HepG2 (cell line): ENCODE data around the gene OR10AD1. TPM values are rescaled to one million over a fixed set of nuclear protein-coding genes. Genes with fewer than 3 reads are reported as not detected.
"Not testable (repeated sequence)": the region's sequence is repeated elsewhere in the genome, so short reads cannot be mapped to it uniquely, and the experiment has no call there.

Source experiments
- ATAC-seq: fragments of 200-7000 bp; cut with Tn5 transposase; 3 replicates; pipeline ENCODE4 v1.9.1; 2020; ENCODE audit warnings: mild to moderate bottlenecking, moderate library complexity
- BruUV-seq: library from RNA; stranded (reverse); fragments of 400-500 nt; replicated peaks from 2 replicates; lab custom pipeline; 2021; lab: Mats Ljungman, UMichigan
- CTCF ChIA-PET: fragments of 300-600 bp; formaldehyde crosslinking; extraction: SDS; loops from one replicate; lab custom pipeline; 2021; ENCODE audit warnings: low total read pairs, inconsistent platforms, low intra/inter-chr PET ratio; lab: Yijun Ruan, JAX
- POLR2A ChIA-PET: fragments of 350-600 bp; sonication (Branson Sonifier 250); formaldehyde crosslinking; loops from one replicate; lab custom pipeline; 2020; ENCODE audit warnings: antibody characterized with exemption, inconsistent platforms; lab: Yijun Ruan, JAX
- DNase-seq: peaks from one replicate; pipeline ENCODE4 v3.0.0-alpha.2; 2015; ENCODE audit warnings: low spot score
- FAIRE-seq: peaks from 3 replicates; lab custom pipeline; 2011; peaks lifted over from hg19 to GRCh38; lab: Jason Lieb, UNC
- H2AFZ ChIP-seq: one replicate; pipeline ENCODE4 v1.6.1; 2011; ENCODE audit warnings: low read length, inconsistent platforms
- H3K27ac ChIP-seq: fragments of 300-600 bp; 3 replicates; pipeline ENCODE4 v1.8.0; 2011; ENCODE audit warnings: mixed run types, mild to moderate bottlenecking, mixed read lengths, low read length, inconsistent platforms; ENCODE audit not compliant: insufficient read depth; ENCODE audit errors: extremely low read length
- H3K27me3 ChIP-seq, 2 experiments: fragments of 200-600 bp in 1 of 2; 2 replicates in 1 of 2; 3 replicates in 1 of 2; pipeline versions ENCODE4 v1.6.0 to v1.8.0; 2011; ENCODE audit warnings: low read length in 2 of 2, mild to moderate bottlenecking in 2 of 2, moderate library complexity in 2 of 2, inconsistent platforms in 1 of 2; ENCODE audit not compliant: insufficient read depth in 2 of 2, control insufficient read depth in 1 of 2
- H3K36me3 ChIP-seq, 2 experiments: fragments of 200-600 bp in 1 of 2; replicated peaks in 1 of 2; 2 replicates in 1 of 2; 3 replicates in 1 of 2; pipeline versions ENCODE4 v1.5.1 to v1.8.0; 2011; ENCODE audit warnings: low read length in 2 of 2, inconsistent platforms in 1 of 2; ENCODE audit not compliant: insufficient read depth in 2 of 2, control insufficient read depth in 1 of 2
- H3K4me1 ChIP-seq: 2 replicates; pipeline ENCODE4 v1.5.1; 2012; ENCODE audit warnings: low read length, inconsistent platforms; ENCODE audit not compliant: insufficient read depth
- H3K4me2 ChIP-seq: 2 replicates; pipeline ENCODE4 v1.6.0; 2011; ENCODE audit warnings: low read depth, low read length, inconsistent platforms
- H3K4me3 ChIP-seq, 3 experiments: fragments of 200-600 bp in 1 of 3; sonication (generic), shearing (Covaris generic) in 1 of 3; replicated peaks in 1 of 3; 2 replicates each; pipeline ENCODE4 v1.5.1; 2011 to 2016; ENCODE audit warnings: low read length in 3 of 3, inconsistent platforms in 2 of 3, low read depth in 2 of 3, mild to moderate bottlenecking in 2 of 3, control low read depth in 1 of 3, mixed read lengths in 1 of 3; ENCODE audit not compliant: insufficient read depth in 1 of 3
- H3K79me2 ChIP-seq: one replicate; pipeline ENCODE4 v1.6.1; 2011; ENCODE audit warnings: low read length, inconsistent platforms; ENCODE audit not compliant: insufficient read depth
- H3K9ac ChIP-seq: 2 replicates; pipeline ENCODE4 v1.6.0; 2011; ENCODE audit warnings: mild to moderate bottlenecking, low read depth, low read length, inconsistent platforms; ENCODE audit not compliant: insufficient read depth
- H3K9me3 ChIP-seq: 2 replicates; pipeline ENCODE4 v1.5.1; 2012; ENCODE audit warnings: mild to moderate bottlenecking, low read length
- H4K20me1 ChIP-seq: 2 replicates; pipeline ENCODE4 v1.6.0; 2011; ENCODE audit warnings: inconsistent platforms, mild to moderate bottlenecking, low read length, moderate library complexity; ENCODE audit not compliant: insufficient read depth
- DMAP1 ChIP-seq: IDR thresholded peaks from 2 replicates; pipeline ENCODE4 v1.6.1; 2016
- GABPB1 ChIP-seq: IDR thresholded peaks from 2 replicates; pipeline ENCODE4 v1.6.1; 2016; ENCODE audit warnings: mild to moderate bottlenecking, missing genetic modification reagents, moderate library complexity, missing compliant biosample characterization
- ISL2 ChIP-seq: sonication (generic); formaldehyde crosslinking; IDR thresholded peaks from 2 replicates; pipeline ENCODE4 v1.5.0; 2020; ENCODE audit warnings: missing genetic modification reagents
- KLF16 ChIP-seq, 2 experiments: sonication (generic) in 1 of 2; formaldehyde crosslinking in 1 of 2; IDR thresholded peaks; 2 replicates each; pipeline versions ENCODE4 v1.6.1 to v1.8.0; 2016 to 2023; ENCODE audit warnings: missing genetic modification reagents in 2 of 2, missing compliant biosample characterization in 1 of 2
- NFRKB ChIP-seq: fragments of 450-650 bp; IDR thresholded peaks from 2 replicates; pipeline ENCODE4 v1.6.1; 2017
- RNF2 ChIP-seq: fragments of 450-650 bp; conservative IDR thresholded peaks from 2 replicates; pipeline ENCODE4 v1.6.1; 2016; ENCODE audit warnings: low read depth
- TAF15 ChIP-seq: fragments of 200-400 bp; formaldehyde crosslinking; IDR thresholded peaks from one replicate; pipeline ENCODE4 v1.6.1; 2018; ENCODE audit warnings: mild to moderate bottlenecking, low read depth, low read length; ENCODE audit not compliant: poor library complexity, severe bottlenecking
- ZNF234 ChIP-seq: sonication (generic); formaldehyde crosslinking; conservative IDR thresholded peaks from 2 replicates; pipeline ENCODE4 v1.5.1; 2020; ENCODE audit warnings: mild to moderate bottlenecking, missing genetic modification reagents
- ZNF253 ChIP-seq: sonication (generic); formaldehyde crosslinking; IDR thresholded peaks from 2 replicates; pipeline ENCODE4 v1.8.0; 2022; ENCODE audit warnings: mild to moderate bottlenecking, missing genetic modification reagents, borderline replicate concordance
- ZNF788 ChIP-seq: sonication (generic); formaldehyde crosslinking; IDR thresholded peaks from 2 replicates; pipeline ENCODE4 v1.5.0; 2020; ENCODE audit warnings: mild to moderate bottlenecking, missing genetic modification reagents, borderline replicate concordance
- WGBS: methylation state at CpG from one replicate; pipeline ENCODE4 v1.1.6; 2017; ENCODE audit warnings: low lambda C conversion rate; 5-methylcytosine and 5-hydroxymethylcytosine counted together
- in situ Hi-C: cut with HindIII; loops from 2 replicates; pipeline ENCODE4 v1.10.0; 2017; ENCODE audit warnings: low pct_unique_long_range_greater_than_20kb; ENCODE audit not compliant: extremely low pct_ligation_motif_present
- intact Hi-C: fragments of 100-400 bp; cut with micrococcal nuclease; formaldehyde crosslinking; loops from one replicate; pipeline ENCODE4 v1.10.0; 2022; ENCODE audit not compliant: unreplicated experiment
- polyA plus RNA-seq, 8 experiments: library from polyadenylated mRNA; depleted of rRNA in 3 of 8; stranded (reverse) in 7 of 8; unstranded in 1 of 8; fragments of >200 nt; fragmentation: Illumina TruSeq in 4 of 8; extraction: Trizol in 4 of 8; gene quantifications; 2 replicates each; pipeline versions ENCODE4 v1.2.1 to v1.2.3, GENCODE V29; 2011 to 2016; ENCODE audit warnings: low read depth in 4 of 8, missing spikeins in 1 of 8, mixed read lengths in 1 of 8; ENCODE audit not compliant: insufficient read depth in 1 of 8
- total RNA-seq, 5 experiments: library from RNA; depleted of rRNA; stranded (reverse); fragments of >200 nt; fragmentation: Illumina TruSeq; extraction: Trizol; gene quantifications; 2 replicates each; pipeline ENCODE4 v1.2.3, GENCODE V29; 2016; ENCODE audit warnings: low read depth in 1 of 5
- TF ChIP-seq, protein P1 (sequence below): sonication (generic); formaldehyde crosslinking; IDR thresholded peaks from 2 replicates; pipeline ENCODE4 v1.4.0; 2020; ENCODE audit warnings: missing genetic modification reagents; ENCODE audit errors: not compliant biosample characterization
- TF ChIP-seq, protein P2 (sequence below): sonication (generic); formaldehyde crosslinking; IDR thresholded peaks from 2 replicates; pipeline ENCODE4 v1.8.0; 2022; ENCODE audit warnings: mild to moderate bottlenecking, missing genetic modification reagents; ENCODE audit not compliant: insufficient replicate concordance

Gene OR10AD1
- total and polyA plus RNA-seq, 2 of the 13 experiments (the other 11 are each of a cell fraction or from before 2014, with no cell fraction given): not detected

DNA sequence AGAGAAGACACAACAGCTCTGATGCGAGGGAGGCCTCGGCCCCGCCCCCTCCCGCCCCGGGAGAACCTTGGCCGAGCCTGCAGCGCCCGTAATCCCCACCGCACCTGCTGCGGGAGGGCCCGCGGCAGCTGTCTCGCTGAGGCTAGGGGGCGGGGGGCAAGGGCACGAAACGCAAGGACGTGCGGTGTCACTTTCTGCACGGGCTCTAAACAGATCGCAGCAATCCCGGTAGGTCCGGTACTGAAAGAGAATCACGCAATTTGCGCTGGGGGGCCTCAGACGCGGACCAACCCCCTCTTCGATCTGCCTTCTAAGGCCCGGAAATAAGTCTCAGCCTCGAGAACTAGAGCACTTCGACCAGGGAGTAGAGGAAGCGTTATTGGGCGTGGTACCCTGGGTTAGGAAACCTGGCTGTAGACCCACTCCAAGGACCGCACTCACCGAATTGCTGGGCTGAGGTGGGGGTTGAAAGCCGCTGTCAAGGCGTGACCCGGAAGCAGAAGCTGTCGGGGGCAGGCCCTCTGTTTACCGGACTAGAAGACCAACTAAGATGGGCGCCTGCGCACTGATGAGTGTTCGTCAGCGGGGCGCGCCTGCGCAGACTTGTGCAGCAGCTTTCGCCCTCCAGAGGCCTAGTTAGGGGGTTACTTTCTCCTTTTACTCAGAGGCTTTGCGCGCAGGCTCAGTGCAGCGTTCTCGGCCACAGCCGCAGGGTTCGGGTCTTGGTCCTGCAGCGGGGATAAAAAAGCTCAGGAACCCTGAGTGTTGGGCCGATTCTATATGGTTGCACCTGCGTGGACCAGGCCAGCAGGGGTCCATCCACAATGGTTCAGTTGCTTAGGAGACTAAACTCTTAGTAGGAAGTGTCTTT, 45.8 kb downstream of the OR10AD1 start, which contains the start of gene ASB8 (continued):
- TF ChIP-seq, protein P1, sequence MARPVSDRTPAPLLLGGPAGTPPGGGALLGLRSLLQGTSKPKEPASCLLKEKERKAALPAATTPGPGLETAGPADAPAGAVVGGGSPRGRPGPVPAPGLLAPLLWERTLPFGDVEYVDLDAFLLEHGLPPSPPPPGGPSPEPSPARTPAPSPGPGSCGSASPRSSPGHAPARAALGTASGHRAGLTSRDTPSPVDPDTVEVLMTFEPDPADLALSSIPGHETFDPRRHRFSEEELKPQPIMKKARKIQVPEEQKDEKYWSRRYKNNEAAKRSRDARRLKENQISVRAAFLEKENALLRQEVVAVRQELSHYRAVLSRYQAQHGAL (CRISPR knock-in tag): no peak
- peak; percentile 99 for TF ChIP-seq GABPB1 (CRISPR knock-in tag)
- TF ChIP-seq NFRKB: no peak
- TF ChIP-seq RNF2: peak; percentile 41; the same call in 1 of the 2 replicates

DNA sequence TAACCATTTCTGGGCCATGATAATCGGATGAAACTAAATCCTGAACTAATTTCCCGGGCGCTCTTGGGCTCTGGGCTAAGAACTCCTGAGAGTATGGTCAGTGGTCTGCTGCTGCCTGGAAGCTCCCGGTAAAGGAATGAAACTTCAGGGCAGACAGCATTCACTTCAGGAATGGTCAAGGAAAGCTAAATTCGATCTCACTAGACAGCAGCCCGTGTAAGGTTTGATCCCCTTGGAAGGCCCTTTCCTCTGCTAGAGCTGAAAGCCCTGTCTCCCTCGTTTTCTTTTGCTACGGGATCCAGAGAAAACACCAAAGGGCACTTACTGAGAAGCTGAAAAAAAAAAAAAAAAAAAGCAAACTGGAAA, 46.5 kb downstream of the OR10AD1 start:
- Histone ChIP-seq H3K4me3 (peak overlapping the region; percentile 85 to 99 (median 89)), H3K4me1 (peaks cover 13% of the 10 kb centered on the region), H3K27ac (peak overlapping the region; percentile 67), H3K36me3 (no peaks in the 10 kb centered on the region; a peak in 2 of 5 replicates), H4K20me1 (no peaks in the 10 kb centered on the region), H3K79me2 (peaks cover 6% of the 10 kb centered on the region), H3K9ac (peak overlapping the region; percentile 76), H3K4me2 (peak overlapping the region; percentile 88), H2AFZ (peak overlapping the region; percentile 82)
- DNase-seq: no peak
- intact Hi-C loops: loop anchor here (1.0 kb wide), 1 partner anchor 51 kb away; no protein-coding TSS in a partner anchor
- no peak for FAIRE-seq
- WGBS: 10% methylated on average over 7 of the region's 8 CpGs
- no TSS peak for BruUV-seq
- ATAC-seq: peak; percentile 12; the same call in 2 of the 3 replicates
- POLR2A ChIA-PET: interaction anchor here (1.0 to 2.6 kb wide), 5 partner anchors 11 to 133 kb away, joined by 4 to 37 read pairs (median 5); partner anchors contain the start of gene SENP1
- CTCF ChIA-PET: no interaction called here
- TF ChIP-seq DMAP1 (no peak), ZNF253 (CRISPR knock-in tag) (no peak), ZNF788 (0 out of 2 replicates have a peak, but pooled peaks have one; percentile 6), TAF15 (no peak), ISL2 (CRISPR knock-in tag) (no peak), KLF16 (CRISPR knock-in tag; IDR thresholded peaks at IDR 0.05) (no peak), ZNF234 (CRISPR knock-in tag) (no peak)
- TF ChIP-seq, protein P2, sequence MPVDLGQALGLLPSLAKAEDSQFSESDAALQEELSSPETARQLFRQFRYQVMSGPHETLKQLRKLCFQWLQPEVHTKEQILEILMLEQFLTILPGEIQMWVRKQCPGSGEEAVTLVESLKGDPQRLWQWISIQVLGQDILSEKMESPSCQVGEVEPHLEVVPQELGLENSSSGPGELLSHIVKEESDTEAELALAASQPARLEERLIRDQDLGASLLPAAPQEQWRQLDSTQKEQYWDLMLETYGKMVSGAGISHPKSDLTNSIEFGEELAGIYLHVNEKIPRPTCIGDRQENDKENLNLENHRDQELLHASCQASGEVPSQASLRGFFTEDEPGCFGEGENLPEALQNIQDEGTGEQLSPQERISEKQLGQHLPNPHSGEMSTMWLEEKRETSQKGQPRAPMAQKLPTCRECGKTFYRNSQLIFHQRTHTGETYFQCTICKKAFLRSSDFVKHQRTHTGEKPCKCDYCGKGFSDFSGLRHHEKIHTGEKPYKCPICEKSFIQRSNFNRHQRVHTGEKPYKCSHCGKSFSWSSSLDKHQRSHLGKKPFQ (CRISPR knock-in tag): peak; percentile 13
- TF ChIP-seq, all 625 proteins: peak for 2
- H3K27me3 ChIP-seq: no peaks in the 10 kb centered on the region
- in situ Hi-C loops: no loop called here
- no peaks in the 10 kb centered on the region for H3K9me3 ChIP-seq

DNA sequence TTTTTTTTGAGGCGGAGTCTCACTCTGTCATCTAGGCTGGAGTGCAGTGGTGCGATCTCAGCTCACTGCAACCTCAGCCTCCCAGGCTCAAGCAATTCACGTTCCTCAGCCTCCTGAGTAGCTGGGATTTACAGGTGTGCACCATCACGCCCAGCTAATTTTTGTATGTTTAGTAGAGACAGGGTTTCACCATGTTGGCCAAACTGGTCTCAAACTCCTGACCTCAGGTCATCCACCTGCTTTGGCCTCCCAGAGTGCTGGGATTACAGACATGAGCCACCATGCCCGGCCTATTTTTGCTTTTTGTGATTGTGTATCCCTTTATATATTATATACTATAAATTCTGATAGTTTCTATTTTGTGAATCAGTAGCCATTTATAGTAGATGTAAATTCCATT, 47.3 kb downstream of the OR10AD1 start:
- H3K79me2 ChIP-seq, H3K27me3 ChIP-seq, H4K20me1 ChIP-seq, in situ Hi-C loops, POLR2A ChIA-PET, DNase-seq, CTCF ChIA-PET, H3K4me3 ChIP-seq, H3K4me2 ChIP-seq, H2AFZ ChIP-seq, H3K9me3 ChIP-seq, H3K9ac ChIP-seq, ATAC-seq, H3K36me3 ChIP-seq, BruUV-seq, H3K27ac ChIP-seq, intact Hi-C loops, FAIRE-seq: not testable (repeated sequence)
- 97% methylated on average over 5 of the region's 5 CpGs for WGBS
- H3K4me1 ChIP-seq: peaks cover 13% of the 10 kb centered on the region
